Suprapubic skin (tissue), 4 donors: ENCODE measurements around the gene ZNF865. TPM values are rescaled to one million over a fixed set of nuclear protein-coding genes. Genes with fewer than 3 reads are reported as not detected.
A peak's percentile ranks its signal among the peaks of the same experiment; 100 is the strongest.

Experiments
- DNase-seq, 2 donors: peaks; one replicate each; pipeline ENCODE4 v3.0.0-alpha.2; 2019; ENCODE audit warnings: low spot score in 2 of 2
- H3K27ac ChIP-seq: fragments of 200-600 bp; sonication (generic); one replicate; pipeline ENCODE4 v1.5.1; 2019
- H3K27me3 ChIP-seq: fragments of 200-600 bp; sonication (generic); one replicate; pipeline ENCODE4 v1.5.1; 2019
- H3K36me3 ChIP-seq: fragments of 200-600 bp; sonication (generic); one replicate; pipeline ENCODE4 v1.5.1; 2019
- H3K4me1 ChIP-seq: fragments of 200-600 bp; sonication (generic); one replicate; pipeline ENCODE4 v1.5.1; 2019
- H3K4me3 ChIP-seq: fragments of 200-600 bp; sonication (generic); one replicate; pipeline ENCODE4 v1.5.1; 2019; ENCODE audit warnings: mild to moderate bottlenecking
- H3K9me3 ChIP-seq: fragments of 200-600 bp; sonication (generic); one replicate; pipeline ENCODE4 v1.5.1; 2019
- EP300 ChIP-seq: sonication (generic); formaldehyde crosslinking; IDR thresholded peaks from one replicate; pipeline ENCODE4 v1.6.1; 2017; ENCODE audit warnings: antibody characterized with exemption
- POLR2A ChIP-seq, 2 donors: fragments of 450-650 bp; IDR thresholded peaks; one replicate each; pipeline ENCODE4 v1.6.1; 2017; ENCODE audit warnings: antibody characterized with exemption in 2 of 2, mild to moderate bottlenecking in 2 of 2, moderate library complexity in 2 of 2
- POLR2AphosphoS5 ChIP-seq, 3 donors: sonication (generic); formaldehyde crosslinking; IDR thresholded peaks; one replicate each; pipeline ENCODE4 v1.6.1; 2017; ENCODE audit warnings: antibody characterized with exemption in 3 of 3
- WGBS: methylation state at CpG from one replicate; pipeline ENCODE4 v1.1.5; 2018; 5-methylcytosine and 5-hydroxymethylcytosine counted together
- total RNA-seq, 4 donors: library from RNA; depleted of rRNA; stranded (reverse); fragments of >200 nt; gene quantifications; one replicate each; pipeline ENCODE4 v1.1.0, GENCODE V29; 2016
- TF ChIP-seq, protein P1 (sequence below), 2 donors: fragments of 200-600 bp in 1 of 2; fragments of 450-650 bp in 1 of 2; sonication (generic) in 1 of 2; IDR thresholded peaks; one replicate each; pipeline ENCODE4 v1.5.1; 2016 to 2019; ENCODE audit warnings: antibody characterized with exemption in 2 of 2, mild to moderate bottlenecking in 1 of 2, moderate library complexity in 1 of 2

Gene ZNF865
- total RNA-seq, 4 donors from 2014 or later, result 7.6 to 14.2 (median 9.9) TPM

DNA sequence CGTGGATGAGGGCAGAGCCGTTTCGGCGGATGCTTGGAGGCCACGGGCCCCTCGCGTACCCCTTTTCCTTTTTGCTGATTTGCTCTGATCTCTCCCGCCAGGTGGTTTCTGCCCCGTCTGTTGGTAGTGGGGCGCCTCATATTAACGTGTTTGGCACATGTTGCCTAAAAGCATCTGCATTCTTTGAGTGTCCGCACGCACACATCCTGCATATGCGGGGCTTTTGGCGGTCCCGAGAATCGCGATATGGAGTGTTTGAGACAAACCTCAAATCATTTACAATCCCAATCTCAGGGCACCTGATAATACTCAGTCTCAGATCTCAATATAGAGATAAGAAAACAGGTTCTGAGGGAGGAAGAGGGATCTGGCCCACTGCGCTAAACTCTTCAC lies 50.2 kb downstream of the ZNF865 start:
- Histone ChIP-seq H3K4me1 (peaks cover 58% of the 10 kb centered on the region), H3K4me3 (peak overlapping the region; percentile 87), H3K9me3 (no peaks in the 10 kb centered on the region), H3K36me3 (peaks cover 17% of the 10 kb centered on the region), H3K27me3 (no peaks in the 10 kb centered on the region), H3K27ac (peak overlapping the region; percentile 99)
- TF ChIP-seq EP300 (no peak), POLR2AphosphoS5 (IDR thresholded peaks at IDR 0.05) (no peak), POLR2A (IDR thresholded peaks at IDR 0.05) (no peak)
- TF ChIP-seq, protein P1, sequence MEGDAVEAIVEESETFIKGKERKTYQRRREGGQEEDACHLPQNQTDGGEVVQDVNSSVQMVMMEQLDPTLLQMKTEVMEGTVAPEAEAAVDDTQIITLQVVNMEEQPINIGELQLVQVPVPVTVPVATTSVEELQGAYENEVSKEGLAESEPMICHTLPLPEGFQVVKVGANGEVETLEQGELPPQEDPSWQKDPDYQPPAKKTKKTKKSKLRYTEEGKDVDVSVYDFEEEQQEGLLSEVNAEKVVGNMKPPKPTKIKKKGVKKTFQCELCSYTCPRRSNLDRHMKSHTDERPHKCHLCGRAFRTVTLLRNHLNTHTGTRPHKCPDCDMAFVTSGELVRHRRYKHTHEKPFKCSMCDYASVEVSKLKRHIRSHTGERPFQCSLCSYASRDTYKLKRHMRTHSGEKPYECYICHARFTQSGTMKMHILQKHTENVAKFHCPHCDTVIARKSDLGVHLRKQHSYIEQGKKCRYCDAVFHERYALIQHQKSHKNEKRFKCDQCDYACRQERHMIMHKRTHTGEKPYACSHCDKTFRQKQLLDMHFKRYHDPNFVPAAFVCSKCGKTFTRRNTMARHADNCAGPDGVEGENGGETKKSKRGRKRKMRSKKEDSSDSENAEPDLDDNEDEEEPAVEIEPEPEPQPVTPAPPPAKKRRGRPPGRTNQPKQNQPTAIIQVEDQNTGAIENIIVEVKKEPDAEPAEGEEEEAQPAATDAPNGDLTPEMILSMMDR (IDR thresholded peaks at IDR 0.05), result no peak
- WGBS, result 0% methylated on average over 19 of the region's 19 CpGs
- no peak for DNase-seq

DNA sequence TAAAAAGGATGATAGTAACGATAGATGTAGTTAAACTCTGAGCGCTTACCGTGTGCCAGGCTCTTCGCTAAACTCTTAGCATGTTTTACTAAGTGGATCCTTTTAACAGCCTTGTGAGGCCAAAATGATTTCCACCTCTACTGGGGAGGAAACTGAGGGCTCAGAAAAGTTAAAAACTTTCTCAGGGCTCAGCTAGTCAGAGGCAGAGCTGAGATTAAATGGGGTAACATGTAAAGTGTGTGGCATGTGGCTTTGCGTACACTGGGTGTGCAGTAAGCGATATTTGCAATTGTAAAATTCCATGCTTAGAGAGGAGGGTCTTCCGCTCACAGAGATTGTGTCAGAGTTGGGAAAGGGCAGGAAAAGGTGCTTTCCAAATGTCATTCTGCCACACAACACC lies 51.1 kb downstream of the ZNF865 start:
- 48% methylated on average over 7 of the region's 7 CpGs for WGBS
- peaks cover 26% of the 10 kb centered on the region for H3K36me3 ChIP-seq
- H3K4me1 ChIP-seq, result peaks cover 59% of the 10 kb centered on the region
- TF ChIP-seq, protein P1 (IDR thresholded peaks at IDR 0.05), result no peak
- TF ChIP-seq POLR2AphosphoS5 (IDR thresholded peaks at IDR 0.05), result no peak
- no peak overlapping the region for H3K27ac ChIP-seq
- H3K27me3 ChIP-seq, result no peaks in the 10 kb centered on the region
- peak overlapping the region; percentile 87 for H3K4me3 ChIP-seq
- no peak for DNase-seq
- no peaks in the 10 kb centered on the region for H3K9me3 ChIP-seq

DNA sequence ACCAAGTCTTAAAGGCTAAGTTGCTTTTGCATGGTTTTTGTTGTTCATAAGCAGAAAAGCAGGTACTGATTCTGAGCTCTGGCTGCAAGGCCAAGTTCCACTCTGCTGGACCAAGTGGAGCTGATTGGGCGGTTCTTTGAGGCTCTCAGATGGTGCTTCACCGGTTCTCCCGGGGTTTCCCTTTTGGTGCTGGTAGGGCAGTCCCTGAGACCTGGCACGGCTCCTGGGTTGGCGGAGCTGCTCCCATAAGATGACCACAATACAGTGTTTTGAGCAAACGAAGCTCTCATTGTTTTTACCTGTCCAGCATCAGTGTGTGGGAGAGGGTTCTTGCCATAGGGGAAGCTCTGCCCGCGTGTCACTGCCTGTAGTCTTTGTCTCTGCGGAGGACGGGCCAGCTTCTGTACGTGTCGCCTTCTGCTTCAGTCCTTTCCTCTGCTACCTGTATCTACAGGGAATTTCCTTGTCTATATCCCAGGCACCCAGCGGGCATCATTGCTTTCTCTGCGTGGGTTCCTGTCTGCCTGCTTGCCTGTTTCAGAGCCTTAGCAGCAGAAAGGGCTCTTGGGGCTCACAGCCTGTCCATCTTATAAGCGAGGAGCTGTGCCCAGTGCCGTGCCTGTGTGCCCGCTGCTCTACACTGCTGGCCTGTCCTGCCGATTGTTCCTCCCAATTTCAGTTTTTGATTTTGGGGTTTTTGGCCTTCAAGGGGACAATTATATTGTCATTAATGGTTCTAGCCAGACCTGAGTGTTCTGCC lies 51.7 kb downstream of the ZNF865 start:
- no peak for DNase-seq
- Histone ChIP-seq H3K9me3 (no peaks in the 10 kb centered on the region), H3K4me3 (peak overlapping the region; percentile 87), H3K36me3 (peaks cover 32% of the 10 kb centered on the region), H3K27ac (no peak overlapping the region), H3K4me1 (peaks cover 59% of the 10 kb centered on the region), H3K27me3 (no peaks in the 10 kb centered on the region)
- no peak for TF ChIP-seq EP300
- no peak for TF ChIP-seq POLR2AphosphoS5 (IDR thresholded peaks at IDR 0.05)
- TF ChIP-seq, protein P1 (IDR thresholded peaks at IDR 0.05), result no peak
- TF ChIP-seq POLR2A (IDR thresholded peaks at IDR 0.05), result no peak
- 37% methylated on average over 17 of the region's 18 CpGs for WGBS

DNA sequence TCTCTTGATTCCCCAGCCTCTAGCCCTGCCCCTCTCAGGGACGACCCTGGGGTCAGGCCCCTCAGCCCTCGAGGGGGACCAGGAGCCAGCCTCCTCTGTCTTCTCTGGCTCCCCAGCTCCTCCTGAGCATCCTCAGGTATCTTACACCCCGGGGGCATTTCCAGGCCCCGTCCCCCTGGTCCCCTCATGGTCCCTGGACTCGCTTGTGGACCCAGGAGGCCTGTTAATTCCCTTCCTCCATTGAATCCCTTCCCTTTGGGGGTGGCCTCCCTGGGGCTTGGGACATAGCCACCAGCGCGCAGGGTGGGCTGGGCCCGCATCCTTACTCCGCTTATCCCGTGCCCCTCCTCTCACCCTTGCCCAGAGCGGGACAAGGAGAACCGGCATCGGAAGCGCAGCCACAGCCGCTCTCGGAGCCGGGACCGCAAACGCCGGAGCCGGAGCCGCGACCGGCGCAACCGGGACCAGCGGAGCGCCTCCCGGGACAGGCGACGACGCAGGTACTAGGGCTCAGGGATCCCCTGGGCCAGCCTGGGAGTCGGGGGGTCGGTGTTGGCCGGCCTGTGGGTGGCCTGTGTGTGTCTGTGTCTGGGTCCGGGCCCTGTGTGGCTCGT lies 53.5 kb downstream of the ZNF865 start:
- Histone ChIP-seq H3K27ac (no peak overlapping the region), H3K4me1 (peaks cover 50% of the 10 kb centered on the region), H3K36me3 (peaks cover 50% of the 10 kb centered on the region)

DNA sequence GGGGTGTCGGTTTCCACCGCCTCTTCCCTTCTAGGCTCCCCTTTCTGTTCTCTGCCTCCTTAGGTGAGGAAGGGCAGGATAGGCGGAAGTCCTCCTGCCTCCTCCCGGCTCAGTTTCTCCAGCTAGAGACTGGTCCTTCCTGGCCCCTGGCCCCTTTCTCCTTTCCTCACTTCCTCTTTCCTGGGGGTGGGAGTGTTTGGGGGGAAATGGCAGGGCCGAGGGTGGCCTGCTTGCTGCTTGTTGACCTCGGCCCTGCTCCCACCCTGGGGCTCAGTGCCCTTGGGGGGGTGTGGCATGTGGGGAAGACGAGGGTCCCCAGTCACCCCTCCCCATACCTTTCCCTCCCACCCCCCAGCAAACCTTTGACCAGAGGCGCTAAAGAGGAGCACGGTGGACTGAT lies 54.4 kb downstream of the ZNF865 start:
- TF ChIP-seq POLR2AphosphoS5 (IDR thresholded peaks at IDR 0.05), result no peak
- TF ChIP-seq POLR2A (IDR thresholded peaks at IDR 0.05), result no peak
- TF ChIP-seq EP300, result no peak
- TF ChIP-seq, protein P1 (IDR thresholded peaks at IDR 0.05), result no peak
- H3K9me3 ChIP-seq, result no peaks in the 10 kb centered on the region
- H3K4me1 ChIP-seq, result peaks cover 50% of the 10 kb centered on the region
- WGBS, result 70% methylated on average over 9 of the region's 9 CpGs
- H3K27ac ChIP-seq, result no peak overlapping the region
- no peak overlapping the region for H3K4me3 ChIP-seq
- DNase-seq, result no peak
- peaks cover 59% of the 10 kb centered on the region for H3K36me3 ChIP-seq
- H3K27me3 ChIP-seq, result no peaks in the 10 kb centered on the region

More for the DNA sequence above, 53.5 kb downstream of the ZNF865 start:
- H3K27me3 ChIP-seq, result no peaks in the 10 kb centered on the region
- 92% methylated on average over 23 of the region's 37 CpGs for WGBS
- no peaks in the 10 kb centered on the region for H3K9me3 ChIP-seq
- no peak for TF ChIP-seq POLR2AphosphoS5 (IDR thresholded peaks at IDR 0.05)
- DNase-seq, result no peak
- H3K4me3 ChIP-seq, result no peak overlapping the region
